ENCODE data around the gene COL11A1. TPM values are rescaled to one million over a fixed set of nuclear protein-coding genes. Genes with fewer than 3 reads are reported as not detected.
"Not testable (repeated sequence)": the region's sequence is repeated elsewhere in the genome, so short reads cannot be mapped to it uniquely, and the experiment has no call there.

COL11A1 gene
- 100 to 1,000 TPM; 164 to 195 TPM for total RNA-seq
- polyA plus RNA-seq (ENCODE audit: insufficient read length in 2 of 2): 10 to 100 TPM; 63.1 to 79.6 TPM
- long read RNA-seq, donor 1, partial matches to known transcripts: 34 of 36 reads
- long read RNA-seq, donor 1, other reads (novel, unspliced or antisense): 0 of 36 reads
- long read RNA-seq, donor 2: 0 reads
- long read RNA-seq, donor 3, partial matches to known transcripts: 6 of 7 reads
- long read RNA-seq, donor 3, other reads (novel, unspliced or antisense): 0 of 7 reads
- long read RNA-seq, donor 4, partial matches to known transcripts: 8 of 10 reads
- long read RNA-seq, donor 4, other reads (novel, unspliced or antisense): 0 of 10 reads

DNA sequence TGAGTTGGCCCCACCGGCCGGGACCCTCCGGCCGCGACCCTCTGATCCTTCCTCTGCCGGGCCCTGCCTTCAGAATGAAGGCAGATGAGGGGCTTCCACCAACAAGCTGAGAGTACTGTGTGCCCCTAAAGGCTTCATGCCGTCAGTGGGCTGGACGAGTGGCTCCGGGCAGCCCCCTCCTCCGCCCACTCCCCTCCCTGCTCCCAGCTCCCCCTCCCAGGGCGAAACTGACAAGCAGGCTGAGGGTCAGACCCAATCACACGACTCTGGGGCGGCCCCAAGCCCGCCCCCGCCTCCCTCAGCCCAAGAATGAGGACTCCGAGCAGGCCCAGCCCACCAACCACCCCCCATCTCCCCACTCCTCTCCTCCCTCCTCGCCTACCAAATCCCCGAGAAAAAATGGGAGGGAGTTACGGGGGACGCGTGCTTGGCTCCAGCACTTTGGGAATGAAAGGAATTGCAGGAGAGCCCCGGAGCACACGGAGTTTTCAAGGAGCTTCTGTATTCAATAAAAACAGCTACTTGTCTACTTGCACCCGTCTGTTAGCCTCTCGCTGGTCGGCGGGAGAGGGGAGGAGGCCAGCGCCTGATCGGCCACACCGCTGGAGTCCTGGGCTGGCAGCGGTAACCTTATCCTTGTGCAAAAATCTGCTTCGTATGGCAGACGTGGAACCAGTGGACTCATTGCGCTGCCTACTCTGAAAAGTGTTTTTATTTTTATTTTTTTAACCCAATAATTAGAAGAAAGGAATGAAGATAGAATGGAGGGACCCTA lies at the start of gene COL11A1:
Gene COL11A1, minus strand, starts transcription at position 147 of the 775 bp plus-strand sequence. CDS start 344 bp downstream, outside the sequence.
- H3K27me3 ChIP-seq (ENCODE audit: control insufficient read depth, insufficient read depth, low read length): no peaks in the 10 kb centered on the region
- H3K4me3 ChIP-seq (ENCODE audit: low read depth, low read length): peak within 1 kb of the TSS; percentile 84
- peaks cover 13% of the 10 kb centered on the region for H3K4me1 ChIP-seq (ENCODE audit: control insufficient read depth, insufficient read depth, low read length)
- WGBS (ENCODE audit: insufficient coverage): under 1% methylated on average over 29 of the region's 34 CpGs
- DNase-seq (ENCODE audit: low read depth in 4 of 6, low spot score in 6 of 6): peak; percentile 59 to 95 (median 78)
- H3K27ac ChIP-seq (ENCODE audit: low read depth, low read length): peak within 1 kb of the TSS; percentile 90
- no peaks in the 10 kb centered on the region for H3K9me3 ChIP-seq (ENCODE audit: control insufficient read depth, insufficient read depth, low read length)
- no peaks in the 10 kb centered on the region for H3K36me3 ChIP-seq (ENCODE audit: control insufficient read depth, insufficient read depth, low read length)

DNA sequence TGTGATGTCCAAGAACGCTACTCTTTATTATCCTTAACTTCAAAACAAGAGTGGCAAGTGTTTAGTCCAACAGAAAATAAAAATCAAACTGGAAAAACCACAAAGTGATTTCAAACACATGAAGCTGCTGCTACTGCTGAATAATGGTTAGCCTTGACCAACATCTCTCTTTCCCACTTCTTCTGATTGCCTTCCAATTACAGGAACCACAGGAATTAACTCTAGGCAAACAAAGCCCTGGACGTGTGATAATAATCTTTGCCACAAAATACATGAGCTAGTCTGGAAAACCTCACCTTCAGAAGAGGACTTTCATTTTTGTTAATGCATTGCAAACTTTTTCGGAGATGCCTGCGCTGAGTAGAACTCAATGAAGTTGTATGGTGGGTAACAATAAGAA lies 48.6 kb upstream of the COL11A1 start:
- H3K9me3 ChIP-seq (ENCODE audit: control insufficient read depth, insufficient read depth, low read length): no peaks in the 10 kb centered on the region
- no peaks in the 10 kb centered on the region for H3K36me3 ChIP-seq (ENCODE audit: control insufficient read depth, insufficient read depth, low read length)
- no peaks in the 10 kb centered on the region for H3K4me1 ChIP-seq (ENCODE audit: control insufficient read depth, insufficient read depth, low read length)
- H3K4me3 ChIP-seq (ENCODE audit: low read depth, low read length): no peak overlapping the region
- WGBS (ENCODE audit: insufficient coverage): no CpG with 5 or more reads among the region's 4 CpGs
- DNase-seq (ENCODE audit: low read depth in 4 of 6, low spot score in 6 of 6): no peak
- H3K27ac ChIP-seq (ENCODE audit: low read depth, low read length): no peak overlapping the region
- H3K27me3 ChIP-seq (ENCODE audit: control insufficient read depth, insufficient read depth, low read length): no peaks in the 10 kb centered on the region

DNA sequence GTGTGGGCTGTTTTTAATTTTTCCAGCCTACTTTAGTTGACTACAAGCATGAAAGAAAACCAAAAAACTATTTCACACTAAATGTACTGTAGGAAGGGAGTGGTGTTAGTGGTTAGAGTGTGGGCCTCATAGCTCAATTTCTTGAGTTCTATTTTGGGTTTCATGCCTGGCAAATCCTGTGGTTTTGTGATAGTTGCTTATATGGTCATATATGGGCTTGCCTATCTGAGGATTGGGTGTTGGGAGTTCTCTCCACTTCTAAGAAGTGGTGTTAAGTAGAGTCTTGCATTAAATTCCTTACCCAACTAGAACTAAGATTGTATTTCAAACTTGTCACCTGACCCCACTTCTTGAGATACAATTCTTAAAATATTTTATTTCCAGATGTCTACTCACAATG lies 37.8 kb upstream of the COL11A1 start:
- Histone ChIP-seq H3K27ac (ENCODE audit: low read depth, low read length) (no peak overlapping the region), H3K36me3 (ENCODE audit: control insufficient read depth, insufficient read depth, low read length) (no peaks in the 10 kb centered on the region), H3K27me3 (ENCODE audit: control insufficient read depth, insufficient read depth, low read length) (no peaks in the 10 kb centered on the region), H3K4me3 (ENCODE audit: low read depth, low read length) (no peak overlapping the region), H3K4me1 (ENCODE audit: control insufficient read depth, insufficient read depth, low read length) (no peaks in the 10 kb centered on the region), H3K9me3 (ENCODE audit: control insufficient read depth, insufficient read depth, low read length) (no peaks in the 10 kb centered on the region)
- no peak for DNase-seq (ENCODE audit: low read depth in 4 of 6, low spot score in 6 of 6)

DNA sequence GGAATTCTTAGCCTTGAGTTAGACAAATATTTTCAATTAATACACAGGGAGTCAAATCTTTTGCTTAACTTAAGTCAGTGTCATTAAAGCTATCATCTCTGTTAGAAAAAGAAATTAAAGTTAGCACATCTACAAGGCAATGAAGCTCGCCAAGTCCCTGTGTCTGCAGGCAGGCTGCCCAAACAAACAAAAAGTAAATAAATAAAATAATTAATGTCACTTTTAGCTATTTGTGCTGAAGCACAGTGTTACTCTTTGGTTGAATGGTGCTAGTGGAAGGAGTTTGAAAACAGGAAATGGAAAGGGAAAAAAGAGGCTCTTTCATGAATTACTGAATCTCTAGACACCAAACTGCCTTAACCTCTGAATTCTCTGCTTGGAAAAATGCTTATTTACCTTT lies 37.1 kb upstream of the COL11A1 start:
- DNase-seq (ENCODE audit: low read depth in 4 of 6, low spot score in 6 of 6): peak in 1 of 6 donors; percentile 13
- H3K27ac ChIP-seq (ENCODE audit: low read depth, low read length): no peak overlapping the region
- no CpG with 5 or more reads among the region's 1 CpG for WGBS (ENCODE audit: insufficient coverage)
- no peak overlapping the region for H3K4me3 ChIP-seq (ENCODE audit: low read depth, low read length)
- H3K4me1 ChIP-seq (ENCODE audit: control insufficient read depth, insufficient read depth, low read length): no peaks in the 10 kb centered on the region
- no peaks in the 10 kb centered on the region for H3K27me3 ChIP-seq (ENCODE audit: control insufficient read depth, insufficient read depth, low read length)
- no peaks in the 10 kb centered on the region for H3K36me3 ChIP-seq (ENCODE audit: control insufficient read depth, insufficient read depth, low read length)
- no peaks in the 10 kb centered on the region for H3K9me3 ChIP-seq (ENCODE audit: control insufficient read depth, insufficient read depth, low read length)

DNA sequence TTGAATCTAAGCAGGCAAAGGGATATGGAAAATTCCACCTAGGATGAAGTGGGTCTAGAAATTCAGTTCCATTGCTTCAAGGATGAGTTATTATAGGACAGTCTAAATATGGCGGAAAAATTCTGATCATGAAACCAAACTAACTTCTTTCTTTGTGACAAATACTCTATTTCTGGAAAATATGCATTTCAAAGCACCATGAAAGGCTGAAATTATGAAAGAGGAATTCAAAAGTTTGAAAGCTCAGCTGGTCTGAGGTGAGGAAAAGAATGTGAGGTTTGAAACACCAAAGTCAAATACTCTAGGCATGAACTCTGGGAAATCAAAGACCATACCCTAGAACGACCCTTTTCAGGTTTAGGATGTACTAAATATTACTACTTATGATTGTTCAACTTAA lies 36.4 kb upstream of the COL11A1 start:
- H3K4me3 ChIP-seq (ENCODE audit: low read depth, low read length): no peak overlapping the region
- H3K36me3 ChIP-seq (ENCODE audit: control insufficient read depth, insufficient read depth, low read length): no peaks in the 10 kb centered on the region
- DNase-seq (ENCODE audit: low read depth in 4 of 6, low spot score in 6 of 6): no peak
- H3K27ac ChIP-seq (ENCODE audit: low read depth, low read length): no peak overlapping the region
- H3K9me3 ChIP-seq (ENCODE audit: control insufficient read depth, insufficient read depth, low read length): no peaks in the 10 kb centered on the region
- H3K27me3 ChIP-seq (ENCODE audit: control insufficient read depth, insufficient read depth, low read length): no peaks in the 10 kb centered on the region
- WGBS (ENCODE audit: insufficient coverage): no CpG with 5 or more reads among the region's 2 CpGs
- no peaks in the 10 kb centered on the region for H3K4me1 ChIP-seq (ENCODE audit: control insufficient read depth, insufficient read depth, low read length)

DNA sequence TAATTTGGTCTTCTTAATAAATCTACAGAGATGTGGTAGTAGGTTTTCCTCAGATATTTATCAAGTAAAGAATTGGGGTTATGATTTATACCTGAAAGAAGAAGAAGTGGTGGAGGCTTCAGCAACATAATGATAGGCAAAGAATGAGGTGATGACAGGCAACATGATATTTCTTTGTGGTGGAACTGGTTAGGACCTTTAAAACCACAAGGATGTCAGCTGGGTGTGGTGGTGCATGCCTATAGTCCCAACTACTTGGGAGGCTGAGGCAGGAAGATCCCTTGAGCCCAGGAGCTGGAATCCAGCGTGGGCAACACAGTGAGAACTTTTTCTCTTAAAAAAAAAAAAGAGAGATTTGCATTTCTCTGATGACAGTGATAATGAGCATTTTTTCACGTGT lies 34.1 kb upstream of the COL11A1 start:
- Histone ChIP-seq H3K4me1 (ENCODE audit: control insufficient read depth, insufficient read depth, low read length) (no peaks in the 10 kb centered on the region), H3K9me3 (ENCODE audit: control insufficient read depth, insufficient read depth, low read length) (no peaks in the 10 kb centered on the region), H3K27ac (ENCODE audit: low read depth, low read length) (no peak overlapping the region), H3K27me3 (ENCODE audit: control insufficient read depth, insufficient read depth, low read length) (no peaks in the 10 kb centered on the region), H3K4me3 (ENCODE audit: low read depth, low read length) (no peak overlapping the region), H3K36me3 (ENCODE audit: control insufficient read depth, insufficient read depth, low read length) (no peaks in the 10 kb centered on the region)
- DNase-seq (ENCODE audit: low read depth in 4 of 6, low spot score in 6 of 6): no peak
- WGBS (ENCODE audit: insufficient coverage): 68% methylated on average over 2 of the region's 2 CpGs

DNA sequence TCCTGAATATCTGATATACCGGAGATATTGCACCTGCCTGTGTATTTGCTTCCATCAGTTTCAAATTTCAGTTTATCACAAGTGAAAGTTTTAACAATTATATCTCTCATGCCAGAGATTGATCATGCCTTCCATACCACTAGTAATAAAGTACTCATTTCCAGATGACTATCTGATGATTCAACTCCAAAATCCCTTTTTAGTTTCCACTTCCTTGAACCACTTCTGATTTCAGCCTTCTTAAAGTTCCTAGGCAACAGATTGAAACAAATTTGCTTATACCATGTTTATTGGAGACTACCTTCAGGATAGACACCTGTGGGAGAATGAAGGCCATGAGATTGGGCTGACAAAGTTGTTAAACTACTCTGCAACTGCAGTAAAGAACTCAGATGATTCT lies 21.5 kb upstream of the COL11A1 start:
- Histone ChIP-seq H3K27me3 (ENCODE audit: control insufficient read depth, insufficient read depth, low read length) (no peaks in the 10 kb centered on the region), H3K36me3 (ENCODE audit: control insufficient read depth, insufficient read depth, low read length) (no peaks in the 10 kb centered on the region), H3K4me1 (ENCODE audit: control insufficient read depth, insufficient read depth, low read length) (no peaks in the 10 kb centered on the region), H3K4me3 (ENCODE audit: low read depth, low read length) (no peak overlapping the region), H3K9me3 (ENCODE audit: control insufficient read depth, insufficient read depth, low read length) (no peaks in the 10 kb centered on the region), H3K27ac (ENCODE audit: low read depth, low read length) (no peak overlapping the region)
- WGBS (ENCODE audit: insufficient coverage): 100% methylated on average over 1 of the region's 1 CpG
- DNase-seq (ENCODE audit: low read depth in 4 of 6, low spot score in 6 of 6): no peak

DNA sequence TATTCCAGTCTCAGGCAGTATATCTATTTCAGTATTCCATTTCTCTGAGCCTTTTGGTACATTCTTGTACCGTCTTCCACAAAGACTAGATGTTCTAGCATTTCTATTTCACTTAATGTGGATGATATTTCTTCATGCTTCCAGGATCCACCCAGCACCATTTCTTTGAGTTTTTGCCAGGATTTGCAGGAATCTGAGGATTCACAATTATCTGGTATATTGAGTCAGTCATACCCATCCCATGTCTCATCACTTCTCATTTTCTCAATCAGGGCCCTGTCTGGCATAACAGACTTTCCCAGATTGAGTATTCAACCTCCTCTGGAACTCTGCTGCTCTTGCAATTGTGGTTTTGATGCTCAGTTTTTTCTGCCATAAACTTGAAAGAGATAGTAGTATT lies 20.9 kb upstream of the COL11A1 start:
- H3K36me3 ChIP-seq (ENCODE audit: control insufficient read depth, insufficient read depth, low read length): no peaks in the 10 kb centered on the region
- no peak overlapping the region for H3K27ac ChIP-seq (ENCODE audit: low read depth, low read length)
- no CpG with 5 or more reads among the region's 1 CpG for WGBS (ENCODE audit: insufficient coverage)
- H3K27me3 ChIP-seq (ENCODE audit: control insufficient read depth, insufficient read depth, low read length): no peaks in the 10 kb centered on the region
- no peaks in the 10 kb centered on the region for H3K4me1 ChIP-seq (ENCODE audit: control insufficient read depth, insufficient read depth, low read length)
- no peak for DNase-seq (ENCODE audit: low read depth in 4 of 6, low spot score in 6 of 6)
- H3K9me3 ChIP-seq (ENCODE audit: control insufficient read depth, insufficient read depth, low read length): no peaks in the 10 kb centered on the region
- no peak overlapping the region for H3K4me3 ChIP-seq (ENCODE audit: low read depth, low read length)

DNA sequence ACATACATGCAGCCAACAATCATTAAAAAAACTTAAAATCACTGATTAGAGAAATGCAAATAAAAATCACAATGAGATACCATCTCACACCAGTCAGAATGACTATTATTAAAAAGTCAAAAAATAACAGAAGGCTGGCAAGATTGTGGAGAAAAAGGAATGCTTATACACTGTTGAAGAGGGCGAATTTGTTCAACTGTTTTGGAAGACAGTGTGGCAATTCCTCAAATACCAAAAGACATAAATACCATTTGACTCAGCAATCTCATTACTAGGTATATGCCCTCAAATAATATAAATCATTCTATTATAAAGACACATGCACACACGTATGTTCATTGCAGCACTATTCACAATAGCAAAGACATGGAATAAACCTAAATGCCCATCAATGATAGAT lies 19.9 kb upstream of the COL11A1 start:
- H3K36me3 ChIP-seq (ENCODE audit: control insufficient read depth, insufficient read depth, low read length); H3K27me3 ChIP-seq (ENCODE audit: control insufficient read depth, insufficient read depth, low read length); H3K9me3 ChIP-seq (ENCODE audit: control insufficient read depth, insufficient read depth, low read length); H3K27ac ChIP-seq (ENCODE audit: low read depth, low read length); DNase-seq (ENCODE audit: low read depth in 4 of 6, low spot score in 6 of 6); H3K4me1 ChIP-seq (ENCODE audit: control insufficient read depth, insufficient read depth, low read length); H3K4me3 ChIP-seq (ENCODE audit: low read depth, low read length): not testable (repeated sequence)
- no CpG with 5 or more reads among the region's 2 CpGs for WGBS (ENCODE audit: insufficient coverage)

DNA sequence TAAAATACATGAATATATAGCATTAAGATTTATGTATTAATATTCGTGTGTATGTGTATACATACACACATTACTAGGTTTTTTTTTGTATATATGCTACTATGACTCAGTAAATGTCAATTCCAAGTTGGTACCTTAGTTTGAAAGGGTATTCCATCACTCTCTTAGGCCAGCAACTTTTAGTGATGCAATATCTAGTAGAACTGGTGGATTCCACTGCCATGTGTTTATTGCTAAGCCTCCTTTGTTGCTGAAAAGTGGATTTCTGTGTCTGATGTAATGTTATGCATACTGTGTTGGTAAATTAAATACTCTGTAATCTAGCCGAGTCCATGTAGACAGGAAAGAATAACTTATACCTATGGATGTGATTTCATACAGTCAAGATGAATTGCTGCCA lies 16.9 kb upstream of the COL11A1 start:
- WGBS (ENCODE audit: insufficient coverage): no CpG with 5 or more reads among the region's 2 CpGs

More for the DNA sequence above, 16.9 kb upstream of the COL11A1 start:
- H3K9me3 ChIP-seq (ENCODE audit: control insufficient read depth, insufficient read depth, low read length): no peaks in the 10 kb centered on the region
- H3K27ac ChIP-seq (ENCODE audit: low read depth, low read length): no peak overlapping the region
- H3K4me3 ChIP-seq (ENCODE audit: low read depth, low read length): no peak overlapping the region
- H3K36me3 ChIP-seq (ENCODE audit: control insufficient read depth, insufficient read depth, low read length): no peaks in the 10 kb centered on the region
- DNase-seq (ENCODE audit: low read depth in 4 of 6, low spot score in 6 of 6): no peak
- H3K4me1 ChIP-seq (ENCODE audit: control insufficient read depth, insufficient read depth, low read length): no peaks in the 10 kb centered on the region
- no peaks in the 10 kb centered on the region for H3K27me3 ChIP-seq (ENCODE audit: control insufficient read depth, insufficient read depth, low read length)
